NB4 (cell line): Measurements from ENCODE around the gene BIRC6.

ENCODE experiments used
- CTCF ChIP-seq: IDR thresholded peaks from one replicate; pipeline ENCODE4 v1.5.1; 2012; ENCODE audit warnings: low read depth, low read length
- MAX ChIP-seq: IDR thresholded peaks from 2 replicates; pipeline ENCODE4 v1.6.1; 2011; ENCODE audit warnings: low read depth, low read length
- POLR2A ChIP-seq: IDR thresholded peaks from 2 replicates; pipeline ENCODE4 v1.6.1; 2011; ENCODE audit warnings: mild to moderate bottlenecking; ENCODE audit not compliant: insufficient read length; ENCODE audit errors: extremely low read depth

DNA sequence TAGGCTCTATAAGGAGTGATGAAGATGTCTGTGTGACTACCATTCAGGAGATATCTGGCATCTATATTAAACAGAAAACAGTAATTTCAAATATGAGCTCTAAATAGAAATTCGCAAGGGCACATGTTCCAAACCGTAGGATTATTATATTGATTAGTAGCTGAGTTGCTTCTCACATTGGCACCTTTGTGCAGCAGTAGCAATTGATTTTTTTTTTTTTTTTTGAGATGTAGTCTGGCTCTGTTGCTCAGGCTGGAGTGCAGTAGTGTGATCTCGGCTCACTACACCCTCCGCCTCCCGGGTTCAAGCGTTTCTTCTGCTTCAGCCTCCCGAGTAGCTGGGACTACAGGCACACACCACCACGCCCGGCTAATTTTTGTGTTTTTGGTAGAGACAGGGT lies 12.4 kb downstream of the BIRC6 start:
- TF ChIP-seq POLR2A, result no peak
- no peak for TF ChIP-seq CTCF
- no peak for TF ChIP-seq MAX
